SK-N-SH (cell line): Measurements from ENCODE around the gene KRTAP5-2. TPM values are rescaled to one million over a fixed set of nuclear protein-coding genes. Genes with fewer than 3 reads are reported as not detected.

ENCODE experiments used
- CTCF ChIA-PET: fragments of 300-600, 350-600 bp; formaldehyde crosslinking; extraction: SDS; loops from one replicate; lab custom pipeline; 2021; lab: Yijun Ruan, JAX
- POLR2A ChIA-PET: fragments of 350-600 bp; sonication (Branson Sonifier 250); formaldehyde crosslinking; extraction: SDS; loops from one replicate; lab custom pipeline; 2020; ENCODE audit warnings: antibody characterized with exemption, inconsistent platforms; lab: Yijun Ruan, JAX
- DNase-seq: peaks from one replicate; pipeline ENCODE4 v3.0.0; 2012
- H2AFZ ChIP-seq: fragments of 200-600 bp; sonication (generic); 2 replicates; pipeline ENCODE4 v1.8.1; 2016; ENCODE audit warnings: antibody characterized with exemption, mild to moderate bottlenecking, low read depth
- H3F3A ChIP-seq: fragments of 200-600 bp; sonication (generic); replicated peaks from 2 replicates; pipeline ENCODE3; 2016; ENCODE audit warnings: antibody characterized with exemption, mild to moderate bottlenecking; ENCODE audit not compliant: insufficient read depth
- H3K27ac ChIP-seq, 2 experiments: fragments of 200-500 bp in 1 of 2; fragments of 200-600 bp in 1 of 2; sonication (Bioruptor generic) in 1 of 2; sonication (generic), shearing (Covaris generic) in 1 of 2; 2 replicates each; pipeline versions ENCODE4 v1.5.1 to v1.6.1; 2014 to 2016; ENCODE audit warnings: low read depth in 2 of 2, inconsistent platforms in 1 of 2, low read length in 1 of 2, mild to moderate bottlenecking in 1 of 2, mixed read lengths in 1 of 2
- H3K27me3 ChIP-seq: fragments of 200-600 bp; sonication (generic), shearing (Covaris generic); 2 replicates; pipeline ENCODE4 v1.6.1; 2016; ENCODE audit warnings: mixed run types; ENCODE audit not compliant: insufficient read depth
- H3K36me3 ChIP-seq, 2 experiments: fragments of 200-500 bp in 1 of 2; fragments of 200-600 bp in 1 of 2; sonication (Bioruptor generic) in 1 of 2; sonication (generic) in 1 of 2; replicated peaks in 1 of 2; 2 replicates each; pipeline versions ENCODE3 to v1.5.1; 2014 to 2016; ENCODE audit warnings: low read length in 1 of 2, mild to moderate bottlenecking in 1 of 2; ENCODE audit not compliant: insufficient read depth in 2 of 2, control insufficient read depth in 1 of 2
- H3K4me1 ChIP-seq, 2 experiments: fragments of 200-500 bp in 1 of 2; fragments of 200-600 bp in 1 of 2; sonication (Bioruptor generic) in 1 of 2; sonication (generic), shearing (Covaris generic) in 1 of 2; 2 replicates each; pipeline versions ENCODE4 v1.5.1 to v1.6.1; 2014 to 2016; ENCODE audit warnings: low read depth in 1 of 2, low read length in 1 of 2, mixed run types in 1 of 2; ENCODE audit not compliant: insufficient read depth in 2 of 2, control insufficient read depth in 1 of 2
- H3K4me2 ChIP-seq: fragments of 200-600 bp; sonication (generic), shearing (Covaris generic); 2 replicates; pipeline ENCODE4 v1.6.1; 2017; ENCODE audit warnings: mixed run types
- H3K4me3 ChIP-seq, 2 experiments: fragments of 200-500 bp in 1 of 2; fragments of 200-600 bp in 1 of 2; sonication (Bioruptor generic) in 1 of 2; sonication (generic), shearing (Covaris generic) in 1 of 2; 2 replicates each; pipeline versions ENCODE4 v1.5.1 to v1.8.1; 2014 to 2016; ENCODE audit warnings: low read depth in 2 of 2, inconsistent platforms in 1 of 2, low read length in 1 of 2, mild to moderate bottlenecking in 1 of 2, mixed read lengths in 1 of 2, moderate library complexity in 1 of 2
- H3K79me2 ChIP-seq: fragments of 200-600 bp; sonication (generic); 2 replicates; pipeline ENCODE4 v1.8.1; 2017; ENCODE audit warnings: mild to moderate bottlenecking; ENCODE audit not compliant: insufficient read depth
- H3K9ac ChIP-seq: fragments of 200-600 bp; sonication (generic); 2 replicates; pipeline ENCODE4 v1.6.1; 2017; ENCODE audit warnings: mixed run types
- H3K9me2 ChIP-seq: fragments of 200-600 bp; sonication (generic); 2 replicates; pipeline ENCODE4 v1.6.1; 2017; ENCODE audit warnings: mixed run types
- H3K9me3 ChIP-seq: fragments of 200-600 bp; sonication (generic); 2 replicates; pipeline ENCODE4 v1.6.1; 2017; ENCODE audit warnings: mixed run types, mild to moderate bottlenecking, moderate library complexity
- H4K20me1 ChIP-seq: fragments of 200-600 bp; sonication (generic); 2 replicates; pipeline ENCODE4 v1.6.1; 2017; ENCODE audit warnings: mild to moderate bottlenecking, mixed run types; ENCODE audit not compliant: insufficient read depth
- ELF1 ChIP-seq: IDR thresholded peaks from 2 replicates; pipeline ENCODE4 v1.4.0; 2012
- EP300 ChIP-seq, 2 experiments: IDR thresholded peaks; 2 replicates each; pipeline versions ENCODE4 v1.4.0 to v1.6.1; 2012; ENCODE audit warnings: borderline replicate concordance in 1 of 2, low read depth in 1 of 2, low read length in 1 of 2
- EZH2phosphoT487 ChIP-seq: fragments of 200-600 bp; sonication (generic); IDR thresholded peaks from 2 replicates; pipeline ENCODE4 v1.6.1; 2017; ENCODE audit warnings: low read depth, mixed run types, mild to moderate bottlenecking, antibody characterized with exemption, moderate library complexity, borderline replicate concordance
- FOSL2 ChIP-seq: IDR thresholded peaks from 2 replicates; pipeline ENCODE4 v1.4.0; 2012; ENCODE audit warnings: low read depth, mild to moderate bottlenecking, moderate library complexity, borderline replicate concordance
- FOXJ3 ChIP-seq: sonication (generic); formaldehyde crosslinking; IDR thresholded peaks from 2 replicates; pipeline ENCODE4 v1.5.1; 2020; ENCODE audit warnings: mild to moderate bottlenecking, missing genetic modification reagents
- FOXM1 ChIP-seq: IDR thresholded peaks from 2 replicates; pipeline ENCODE4 v1.4.0; 2012; ENCODE audit warnings: low read depth, mild to moderate bottlenecking
- JUND ChIP-seq: IDR thresholded peaks from 2 replicates; pipeline ENCODE4 v1.4.0; 2012
- MEF2A ChIP-seq: IDR thresholded peaks from 2 replicates; pipeline ENCODE4 v1.4.0; 2012; ENCODE audit warnings: low read depth, borderline replicate concordance
- MXI1 ChIP-seq: IDR thresholded peaks from 2 replicates; pipeline ENCODE4 v1.6.1; 2012; ENCODE audit warnings: mild to moderate bottlenecking, low read depth, low read length, improper control_type of control experiment
- NFIC ChIP-seq: IDR thresholded peaks from 2 replicates; pipeline ENCODE4 v1.4.0; 2012; ENCODE audit warnings: borderline replicate concordance
- NRF1 ChIP-seq: IDR thresholded peaks from 2 replicates; pipeline ENCODE4 v1.6.1; 2012; ENCODE audit warnings: low read depth, mild to moderate bottlenecking, low read length
- POLR2AphosphoS5 ChIP-seq: IDR thresholded peaks from 2 replicates; pipeline ENCODE4 v1.6.1; 2012; ENCODE audit warnings: low read depth, low read length
- RCOR1 ChIP-seq: fragments of 150-350 bp; IDR thresholded peaks from 2 replicates; pipeline ENCODE4 v1.6.1; 2017; ENCODE audit warnings: antibody characterized with exemption, low read length
- RXRA ChIP-seq: IDR thresholded peaks from 2 replicates; pipeline ENCODE4 v1.4.0; 2012; ENCODE audit warnings: low read depth, mild to moderate bottlenecking, borderline replicate concordance
- SIN3A ChIP-seq: IDR thresholded peaks from 2 replicates; pipeline ENCODE4 v1.6.1; 2012; ENCODE audit warnings: low read depth, mild to moderate bottlenecking, low read length, moderate library complexity, borderline replicate concordance
- TAF1 ChIP-seq: IDR thresholded peaks from 2 replicates; pipeline ENCODE4 v1.6.1; 2012; ENCODE audit warnings: low read depth, mild to moderate bottlenecking, low read length, moderate library complexity, borderline replicate concordance
- TCF12 ChIP-seq: IDR thresholded peaks from 2 replicates; pipeline ENCODE4 v1.4.0; 2012
- TEAD4 ChIP-seq: IDR thresholded peaks from 2 replicates; pipeline ENCODE4 v1.4.0; 2012; ENCODE audit warnings: mild to moderate bottlenecking, borderline replicate concordance; ENCODE audit not compliant: insufficient read depth
- YY1 ChIP-seq: IDR thresholded peaks from 2 replicates; pipeline ENCODE4 v1.4.0; 2012; ENCODE audit warnings: low read depth, mild to moderate bottlenecking
- ZBTB33 ChIP-seq: IDR thresholded peaks from 2 replicates; pipeline ENCODE4 v1.4.0; 2012; ENCODE audit warnings: low read depth, borderline replicate concordance
- WGBS: methylation state at CpG from one replicate; pipeline ENCODE4 v1.1.6; 2017; ENCODE audit warnings: low lambda C conversion rate; 5-methylcytosine and 5-hydroxymethylcytosine counted together
- polyA plus RNA-seq, 3 experiments: library from polyadenylated mRNA; depleted of rRNA; stranded (reverse); fragments of >200 nt; gene quantifications; 2 replicates each; pipeline ENCODE4 v1.2.3, GENCODE V29; 2012
- TF ChIP-seq, protein P1 (sequence below): IDR thresholded peaks from 2 replicates; pipeline ENCODE4 v1.4.0; 2012; ENCODE audit warnings: low read depth
- TF ChIP-seq, protein P2 (sequence below): IDR thresholded peaks from 2 replicates; pipeline ENCODE4; 2012
- TF ChIP-seq, protein P3 (sequence below): IDR thresholded peaks from 2 replicates; pipeline ENCODE4 v1.6.1; 2012; ENCODE audit warnings: mild to moderate bottlenecking, low read depth, low read length, moderate library complexity

Gene KRTAP5-2
- polyA plus RNA-seq, 1 of the 3 experiments (the other 2 are of a cell fraction), result not detected

DNA sequence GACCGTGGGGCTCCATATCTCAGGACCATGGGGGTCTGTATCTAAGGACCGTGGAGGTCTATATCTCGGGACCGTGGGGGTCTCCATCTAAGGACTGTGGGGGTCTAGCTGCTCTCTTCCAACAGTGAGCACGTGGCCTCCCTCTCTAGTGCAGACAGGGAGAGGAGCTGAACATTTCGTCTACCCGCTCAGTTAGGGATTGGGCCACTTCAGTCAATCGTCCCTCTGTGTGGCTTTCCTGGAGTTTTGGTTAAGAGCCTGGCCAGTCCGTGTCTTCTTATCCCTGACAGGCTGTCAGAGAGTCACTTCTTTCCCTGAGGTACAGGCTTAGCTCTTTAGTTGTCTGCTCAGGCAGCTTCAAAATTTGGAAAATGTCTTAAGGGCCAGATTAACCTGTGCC lies 16.1 kb downstream of the KRTAP5-2 start:
- TF ChIP-seq FOSL2, result no peak
- TF ChIP-seq RCOR1, result no peak
- TF ChIP-seq RXRA, result no peak
- no peak for TF ChIP-seq FOXM1
- no peak for TF ChIP-seq YY1
- TF ChIP-seq, protein P1, sequence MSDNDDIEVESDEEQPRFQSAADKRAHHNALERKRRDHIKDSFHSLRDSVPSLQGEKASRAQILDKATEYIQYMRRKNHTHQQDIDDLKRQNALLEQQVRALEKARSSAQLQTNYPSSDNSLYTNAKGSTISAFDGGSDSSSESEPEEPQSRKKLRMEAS, result no peak
- TF ChIP-seq, protein P2, sequence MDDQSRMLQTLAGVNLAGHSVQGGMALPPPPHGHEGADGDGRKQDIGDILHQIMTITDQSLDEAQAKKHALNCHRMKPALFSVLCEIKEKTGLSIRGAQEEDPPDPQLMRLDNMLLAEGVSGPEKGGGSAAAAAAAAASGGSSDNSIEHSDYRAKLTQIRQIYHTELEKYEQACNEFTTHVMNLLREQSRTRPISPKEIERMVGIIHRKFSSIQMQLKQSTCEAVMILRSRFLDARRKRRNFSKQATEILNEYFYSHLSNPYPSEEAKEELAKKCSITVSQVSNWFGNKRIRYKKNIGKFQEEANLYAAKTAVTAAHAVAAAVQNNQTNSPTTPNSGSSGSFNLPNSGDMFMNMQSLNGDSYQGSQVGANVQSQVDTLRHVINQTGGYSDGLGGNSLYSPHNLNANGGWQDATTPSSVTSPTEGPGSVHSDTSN, result no peak
- TF ChIP-seq JUND, result no peak
- no peak for TF ChIP-seq TCF12
- TF ChIP-seq NRF1, result no peak
- TF ChIP-seq TAF1, result no peak
- TF ChIP-seq ZBTB33, result no peak
- no peak for TF ChIP-seq ELF1
- no peak for TF ChIP-seq SIN3A
- TF ChIP-seq MXI1, result no peak
- no peak for TF ChIP-seq POLR2AphosphoS5
- ChIA-PET POLR2A (interaction anchor here (0.6 kb wide), 1 partner anchor 10 kb away, joined by 5 read pairs; no protein-coding TSS in a partner anchor), CTCF (interaction anchor here (1.0 to 1.5 kb wide), 4 partner anchors 8 to 42 kb away, joined by 3 to 7 read pairs (median 5); no protein-coding TSS in a partner anchor)

DNA sequence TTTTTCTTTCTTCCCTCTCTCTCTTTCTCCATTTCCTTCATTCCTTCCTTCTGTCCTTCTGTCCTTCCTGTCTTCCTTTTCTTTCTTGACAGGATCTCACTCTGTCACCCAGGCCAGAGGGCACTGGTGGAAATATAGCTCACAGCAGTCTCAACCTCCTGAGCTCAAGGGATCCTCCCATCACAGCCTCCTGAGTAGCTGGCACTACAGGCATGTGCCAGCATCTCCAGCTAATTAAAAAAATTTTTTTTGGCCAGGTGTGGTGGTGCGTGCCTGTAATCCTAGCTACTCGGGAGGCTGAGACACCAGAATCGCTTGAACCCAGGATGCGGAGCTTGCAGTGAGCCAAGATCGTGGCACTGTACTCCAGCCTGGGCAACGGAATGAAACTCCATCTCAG lies 21.3 kb downstream of the KRTAP5-2 start:
- Histone ChIP-seq H3K27me3 (peaks cover 4% of the 10 kb centered on the region; the same call in 1 of the 2 replicates), H3F3A (no peaks in the 10 kb centered on the region), H3K4me3 (no peak overlapping the region), H3K9me3 (peaks cover 3% of the 10 kb centered on the region; the same call in 1 of the 2 replicates), H3K79me2 (no peaks in the 10 kb centered on the region), H3K9ac (no peak overlapping the region), H4K20me1 (0 out of 2 replicates have a peak, but pooled peaks cover 6% of the 10 kb centered on the region), H3K27ac (no peak overlapping the region), H3K36me3 (no peaks in the 10 kb centered on the region), H3K9me2 (no peaks in the 10 kb centered on the region), H2AFZ (no peak overlapping the region), H3K4me1 (peaks cover 0 to 6% of the 10 kb centered on the region in 2 experiments; a peak in 1 of 4 replicates), H3K4me2 (no peak overlapping the region)
- WGBS, result 80% methylated on average over 6 of the region's 6 CpGs
- POLR2A ChIA-PET, result no interaction called here
- CTCF ChIA-PET, result interaction anchor here (0.8 to 18.1 kb wide), 4 partner anchors 9 to 62 kb away, joined by 4 to 398 read pairs (median 29); no protein-coding TSS in a partner anchor
- no peak for DNase-seq
- TF ChIP-seq ELF1 (no peak), TEAD4 (no peak), RXRA (no peak), POLR2AphosphoS5 (no peak), NRF1 (no peak), JUND (no peak), MEF2A (no peak), TAF1 (no peak), EP300 (IDR thresholded peaks at IDR 0.05; ENCODE audit: borderline replicate concordance in 1 of 2, low read depth in 1 of 2, low read length in 1 of 2) (no peak), RCOR1 (no peak), NFIC (no peak), FOXJ3 (CRISPR knock-in tag) (no peak), EZH2phosphoT487 (no peak), TCF12 (no peak)
- TF ChIP-seq, protein P3, sequence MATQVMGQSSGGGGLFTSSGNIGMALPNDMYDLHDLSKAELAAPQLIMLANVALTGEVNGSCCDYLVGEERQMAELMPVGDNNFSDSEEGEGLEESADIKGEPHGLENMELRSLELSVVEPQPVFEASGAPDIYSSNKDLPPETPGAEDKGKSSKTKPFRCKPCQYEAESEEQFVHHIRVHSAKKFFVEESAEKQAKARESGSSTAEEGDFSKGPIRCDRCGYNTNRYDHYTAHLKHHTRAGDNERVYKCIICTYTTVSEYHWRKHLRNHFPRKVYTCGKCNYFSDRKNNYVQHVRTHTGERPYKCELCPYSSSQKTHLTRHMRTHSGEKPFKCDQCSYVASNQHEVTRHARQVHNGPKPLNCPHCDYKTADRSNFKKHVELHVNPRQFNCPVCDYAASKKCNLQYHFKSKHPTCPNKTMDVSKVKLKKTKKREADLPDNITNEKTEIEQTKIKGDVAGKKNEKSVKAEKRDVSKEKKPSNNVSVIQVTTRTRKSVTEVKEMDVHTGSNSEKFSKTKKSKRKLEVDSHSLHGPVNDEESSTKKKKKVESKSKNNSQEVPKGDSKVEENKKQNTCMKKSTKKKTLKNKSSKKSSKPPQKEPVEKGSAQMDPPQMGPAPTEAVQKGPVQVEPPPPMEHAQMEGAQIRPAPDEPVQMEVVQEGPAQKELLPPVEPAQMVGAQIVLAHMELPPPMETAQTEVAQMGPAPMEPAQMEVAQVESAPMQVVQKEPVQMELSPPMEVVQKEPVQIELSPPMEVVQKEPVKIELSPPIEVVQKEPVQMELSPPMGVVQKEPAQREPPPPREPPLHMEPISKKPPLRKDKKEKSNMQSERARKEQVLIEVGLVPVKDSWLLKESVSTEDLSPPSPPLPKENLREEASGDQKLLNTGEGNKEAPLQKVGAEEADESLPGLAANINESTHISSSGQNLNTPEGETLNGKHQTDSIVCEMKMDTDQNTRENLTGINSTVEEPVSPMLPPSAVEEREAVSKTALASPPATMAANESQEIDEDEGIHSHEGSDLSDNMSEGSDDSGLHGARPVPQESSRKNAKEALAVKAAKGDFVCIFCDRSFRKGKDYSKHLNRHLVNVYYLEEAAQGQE, result no peak

More for the DNA sequence above, 16.1 kb downstream of the KRTAP5-2 start:
- 57% methylated on average over 9 of the region's 9 CpGs for WGBS
- Histone ChIP-seq H3K79me2 (no peaks in the 10 kb centered on the region), H3K9me3 (peaks cover 3% of the 10 kb centered on the region; the same call in 1 of the 2 replicates), H2AFZ (no peak overlapping the region), H3K4me3 (no peak overlapping the region), H3K9me2 (no peaks in the 10 kb centered on the region), H3K27me3 (no peaks in the 10 kb centered on the region), H3K27ac (no peak overlapping the region), H3K4me2 (no peak overlapping the region), H4K20me1 (no peaks in the 10 kb centered on the region), H3K9ac (no peak overlapping the region), H3K4me1 (no peaks in the 10 kb centered on the region), H3F3A (no peaks in the 10 kb centered on the region), H3K36me3 (no peaks in the 10 kb centered on the region)
- no peak for DNase-seq
